GM19468 (cell line): ENCODE results near the gene IL12RB1.
"Not testable (repeated sequence)": the region's sequence is repeated elsewhere in the genome, so short reads cannot be mapped to it uniquely, and the experiment has no call there.

Experiments used
- ATAC-seq: cut with Tn5 transposase; IDR thresholded peaks from one replicate; pipeline ENCODE4 v1.9.1; 2021; ENCODE audit warnings: mild to moderate bottlenecking, moderate library complexity, moderate number of reproducible peaks; ENCODE audit not compliant: unreplicated experiment; ENCODE audit errors: extremely low read depth

Gene IL12RB1

DNA sequence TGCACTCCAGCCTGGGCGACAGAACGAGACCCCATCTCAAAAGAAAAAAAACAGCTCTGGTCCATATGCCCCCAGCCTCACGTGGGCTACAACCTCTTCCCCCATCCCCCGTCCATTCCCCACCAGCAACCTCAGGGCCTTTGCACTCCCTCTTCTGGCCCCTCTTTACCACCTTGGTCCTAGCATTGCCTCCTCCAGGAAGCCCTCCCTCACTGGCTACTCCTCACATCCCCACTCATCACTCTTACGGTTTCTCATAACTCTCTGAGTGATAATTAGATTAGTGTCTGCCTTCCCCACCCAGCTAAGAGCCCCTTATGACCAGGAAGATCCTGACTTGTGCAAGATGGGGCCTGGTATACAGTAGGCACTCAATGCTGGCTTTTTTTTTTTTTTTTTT is 30.8 kb downstream of the IL12RB1 start:
- ATAC-seq = no peak

DNA sequence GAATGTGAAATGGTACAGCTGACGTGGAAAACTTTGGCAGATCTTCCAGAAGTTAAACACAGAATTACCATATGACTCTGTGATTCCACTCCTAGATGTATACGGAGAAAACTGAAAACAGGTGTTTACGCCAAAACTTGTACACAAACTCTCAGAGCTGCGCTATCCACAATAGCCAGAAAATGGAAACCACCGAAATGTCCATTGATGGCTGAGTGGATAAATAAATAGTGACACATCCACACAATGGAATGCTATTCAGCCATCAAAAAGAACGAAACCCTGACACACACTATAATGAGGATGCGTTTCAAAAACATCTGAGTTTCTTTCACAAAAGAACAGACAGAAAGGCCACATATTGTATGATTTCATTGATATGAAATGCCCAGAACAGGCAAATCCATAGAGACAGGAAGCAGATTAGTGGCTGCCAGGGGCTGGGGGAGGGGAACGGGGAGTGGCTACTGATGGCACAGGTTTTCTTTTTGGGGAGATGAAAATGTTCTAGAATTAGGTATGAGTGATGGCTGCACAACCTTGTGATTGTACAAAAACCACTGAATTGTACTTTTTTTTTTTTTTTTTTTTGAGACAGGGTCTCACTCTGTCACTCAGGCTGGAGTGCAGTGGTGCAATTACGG is 33.0 kb downstream of the IL12RB1 start:
- no peak for ATAC-seq

DNA sequence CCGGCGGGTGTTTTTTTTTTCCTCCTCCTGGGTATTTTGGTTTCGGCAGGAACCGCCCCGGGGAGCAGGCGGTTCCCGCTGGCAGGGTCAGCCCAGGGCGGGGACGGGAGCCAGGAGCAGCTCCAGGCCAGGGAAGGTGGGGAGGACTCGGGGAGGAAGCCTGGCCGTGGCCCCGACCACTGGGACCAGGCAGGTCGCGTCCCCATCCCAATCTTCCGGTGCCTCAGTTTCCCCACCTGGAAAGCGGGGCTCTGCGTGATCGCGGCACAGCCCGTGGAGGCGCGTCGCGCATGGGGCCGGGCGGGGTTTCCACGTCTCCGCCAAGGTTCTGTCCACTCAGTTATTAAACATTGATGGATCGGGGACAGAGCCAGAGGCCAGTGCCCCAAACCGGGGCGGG is 34.8 kb downstream of the IL12RB1 start:
- ATAC-seq = no peak

GRCh38 chr19:18049385-18049784 is 37.3 kb downstream of the IL12RB1 start:
- no peak for ATAC-seq

- ATAC-seq = no peak
These were observed 40.5 kb downstream of the IL12RB1 start for GRCh38 chr19:18046059-18046718.

GRCh38 chr19:18045307-18046050 is 41.3 kb downstream of the IL12RB1 start:
- no peak for ATAC-seq

DNA sequence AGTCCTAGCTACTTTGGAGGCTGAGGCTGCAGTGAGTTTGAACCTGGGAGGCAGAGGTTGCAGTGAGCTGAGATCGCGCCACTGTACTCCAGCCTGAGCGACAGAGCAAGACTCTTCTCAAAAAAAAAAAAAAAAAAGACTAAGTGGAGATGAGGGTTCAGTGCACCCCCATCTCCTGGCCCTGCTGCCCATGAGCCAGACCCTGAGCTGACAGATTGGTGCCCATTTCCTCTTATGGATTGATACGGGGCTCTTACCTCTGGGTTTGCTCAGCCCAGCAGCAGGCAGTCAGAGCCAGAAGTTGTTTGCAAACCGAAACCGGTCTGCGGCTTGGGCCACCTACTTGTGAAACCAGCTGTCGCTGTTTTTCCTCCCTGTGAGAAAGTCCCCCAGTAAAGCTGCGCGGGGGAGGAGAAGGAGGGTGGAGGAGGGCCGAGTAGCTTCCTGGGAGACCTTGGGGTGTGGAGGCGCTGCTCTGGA is 41.9 kb downstream of the IL12RB1 start:
- peak; percentile 39 for ATAC-seq

DNA sequence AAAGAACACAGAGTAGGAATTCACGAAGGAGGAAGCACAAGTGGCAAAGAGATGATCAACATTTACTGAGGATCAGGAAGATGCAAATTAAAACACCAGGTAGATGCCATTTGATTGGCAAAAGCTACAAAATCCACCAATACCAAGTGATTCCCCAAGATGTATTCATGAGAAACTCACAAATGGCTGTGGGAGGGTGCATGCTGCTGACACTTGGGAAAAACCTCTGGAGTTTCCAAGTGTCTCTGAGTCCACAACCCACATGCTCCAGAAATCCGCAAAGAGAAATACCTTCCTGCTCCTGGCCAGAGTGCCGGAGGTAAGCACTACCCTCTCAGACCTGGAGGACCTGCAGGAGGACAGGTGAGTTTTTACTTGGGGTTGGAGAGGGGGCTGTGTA is 43.1 kb downstream of the IL12RB1 start:
- no peak for ATAC-seq

DNA sequence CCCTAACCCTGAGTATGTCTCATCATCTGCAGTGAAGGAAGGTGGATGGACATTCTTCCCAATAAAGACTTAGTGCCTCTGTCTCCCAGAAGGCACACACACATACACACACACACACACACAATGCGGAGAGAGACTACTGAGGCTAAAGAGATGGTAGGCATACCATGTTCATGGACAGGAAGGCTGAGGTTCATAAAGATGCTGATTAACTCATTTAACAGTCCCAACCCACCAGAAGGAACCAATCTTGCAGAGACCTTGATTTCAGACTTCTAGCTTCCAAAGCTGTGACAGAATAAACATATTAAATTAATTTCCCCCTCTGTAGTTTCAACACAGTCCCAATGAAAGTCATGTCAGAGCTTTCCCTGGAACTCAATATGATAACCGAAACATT is 45.7 kb downstream of the IL12RB1 start:
- no peak for ATAC-seq

- ATAC-seq = not testable (repeated sequence)
These were observed 54.6 kb downstream of the IL12RB1 start for GRCh38 chr19:18032102-18032501.

- ATAC-seq = not testable (repeated sequence)
These were observed 55.3 kb downstream of the IL12RB1 start for GRCh38 chr19:18031401-18031800.

GRCh38 chr19:18029617-18030338 is 57.0 kb downstream of the IL12RB1 start:
- ATAC-seq = no peak

DNA sequence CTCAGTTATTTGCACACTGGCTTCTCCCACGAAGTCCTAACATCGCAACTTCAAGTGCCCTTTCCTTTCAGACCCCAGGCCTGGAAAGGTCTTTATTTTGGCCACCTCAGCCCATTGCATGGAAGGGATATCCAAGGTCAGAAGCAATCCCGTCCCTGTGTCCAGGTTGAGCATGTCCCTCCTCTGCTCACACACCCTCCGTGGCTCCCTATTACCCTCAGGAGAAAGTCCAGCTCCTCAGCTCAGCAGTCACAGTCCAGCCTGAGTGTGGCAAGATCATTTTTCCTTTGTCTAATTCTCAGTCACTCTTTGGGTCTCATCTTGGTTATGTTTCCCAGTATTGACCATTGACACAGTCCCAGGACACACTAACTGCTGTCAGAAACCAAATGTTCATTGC is 59.6 kb downstream of the IL12RB1 start:
- ATAC-seq = no peak

DNA sequence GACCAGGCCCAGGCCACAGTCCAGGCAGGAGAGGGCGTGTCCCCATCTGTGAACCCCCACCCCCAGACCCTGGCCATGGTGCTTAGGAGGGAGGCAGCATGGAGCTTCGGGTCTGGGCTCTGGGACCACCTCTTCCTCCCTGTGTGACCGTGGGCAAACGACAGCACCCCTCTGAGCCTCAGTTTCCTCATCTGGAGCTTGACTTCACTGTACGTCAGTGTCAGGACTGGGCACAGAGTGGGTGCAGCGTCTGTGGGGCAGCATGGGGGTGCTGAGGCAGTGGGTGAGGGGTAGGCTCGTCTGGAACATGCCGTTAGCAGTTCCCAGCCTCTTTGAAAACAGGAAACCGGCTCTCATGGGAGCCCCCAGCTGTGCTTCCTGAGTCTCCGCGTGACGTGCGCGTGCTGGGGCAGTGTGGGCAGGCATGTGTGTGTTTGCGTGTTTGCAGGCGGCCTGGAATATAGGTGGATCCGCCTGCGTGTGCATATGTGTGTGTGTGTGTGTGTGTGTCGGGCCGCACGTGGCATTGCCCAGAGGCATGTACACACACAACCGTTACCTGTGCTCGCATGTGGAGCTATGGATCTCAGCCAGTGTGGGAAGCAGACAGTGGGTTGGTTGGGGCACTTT is 63.0 kb downstream of the IL12RB1 start:
- ATAC-seq = no peak

DNA sequence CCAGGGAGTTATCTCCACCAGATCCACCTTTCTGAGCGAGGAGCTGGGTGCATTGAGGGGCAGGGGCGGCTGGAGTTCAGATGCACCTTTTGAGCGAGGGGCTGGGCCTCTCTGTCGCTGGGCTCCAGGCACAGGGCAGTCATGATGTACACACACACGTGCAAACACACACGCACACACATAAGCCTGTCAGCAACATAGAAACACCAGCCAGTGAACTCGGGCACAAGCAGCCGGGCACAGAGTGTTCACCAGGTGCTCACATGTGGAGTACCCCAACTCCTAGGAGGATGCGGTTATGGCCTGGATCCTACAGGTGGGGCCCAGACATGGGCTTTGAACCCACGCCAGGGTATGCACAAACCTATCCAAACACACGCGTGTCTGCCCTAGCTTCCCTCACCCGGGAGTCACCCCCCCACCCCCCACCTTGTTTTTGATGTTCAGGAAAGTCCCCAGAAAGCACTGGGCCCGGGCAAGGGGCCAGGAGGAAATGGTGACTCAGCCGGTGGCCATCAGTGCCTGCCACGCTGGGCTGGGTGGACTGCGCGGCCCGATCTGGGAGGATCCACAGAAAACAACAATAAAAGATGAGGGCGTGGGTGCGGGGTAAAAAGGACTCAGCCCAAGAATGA is 65.5 kb downstream of the IL12RB1 start:
- no peak for ATAC-seq

- ATAC-seq = no peak
These were observed 66.3 kb downstream of the IL12RB1 start for GRCh38 chr19:18020212-18021085.

DNA sequence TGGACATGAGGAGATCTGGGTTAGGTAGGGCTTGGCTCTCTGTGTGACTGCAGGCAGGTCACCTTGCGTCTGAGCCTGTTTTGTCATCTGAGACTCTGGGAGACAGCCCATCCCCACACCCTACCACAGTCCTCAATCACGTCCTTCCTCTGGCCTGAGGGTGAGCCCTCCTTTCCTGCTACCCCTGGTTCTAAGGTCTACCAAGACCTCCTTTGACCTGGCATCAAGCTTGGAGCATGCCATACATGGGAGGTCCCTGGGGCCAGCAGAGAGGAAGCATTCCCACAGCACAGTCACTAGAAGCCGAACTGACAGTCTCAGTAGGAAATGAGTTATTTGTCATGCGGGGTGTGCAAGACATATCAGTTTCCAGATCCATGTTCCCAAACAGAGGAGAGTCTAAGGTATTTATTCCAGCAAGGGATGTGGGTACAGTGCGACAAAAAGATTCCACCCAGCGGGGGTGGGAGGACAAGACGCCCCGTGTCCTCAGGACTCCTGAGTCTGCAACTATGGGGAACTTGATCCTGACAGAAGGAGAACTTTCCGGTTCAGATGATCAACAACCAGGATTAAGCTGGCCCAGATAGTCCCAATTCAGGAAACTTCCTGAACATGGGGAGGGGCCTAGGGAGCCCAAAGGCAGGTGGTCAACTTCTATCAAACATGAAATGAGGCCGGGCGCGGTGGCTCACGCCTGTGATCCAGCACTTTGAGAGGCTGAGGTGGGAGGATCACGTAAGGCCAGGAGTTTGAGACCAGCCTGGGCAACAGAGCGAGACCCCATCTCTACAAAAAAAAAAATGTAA is 69.3 kb downstream of the IL12RB1 start:
- no peak for ATAC-seq
